ENCODE measurements around the gene SP8.

Gene SP8

DNA sequence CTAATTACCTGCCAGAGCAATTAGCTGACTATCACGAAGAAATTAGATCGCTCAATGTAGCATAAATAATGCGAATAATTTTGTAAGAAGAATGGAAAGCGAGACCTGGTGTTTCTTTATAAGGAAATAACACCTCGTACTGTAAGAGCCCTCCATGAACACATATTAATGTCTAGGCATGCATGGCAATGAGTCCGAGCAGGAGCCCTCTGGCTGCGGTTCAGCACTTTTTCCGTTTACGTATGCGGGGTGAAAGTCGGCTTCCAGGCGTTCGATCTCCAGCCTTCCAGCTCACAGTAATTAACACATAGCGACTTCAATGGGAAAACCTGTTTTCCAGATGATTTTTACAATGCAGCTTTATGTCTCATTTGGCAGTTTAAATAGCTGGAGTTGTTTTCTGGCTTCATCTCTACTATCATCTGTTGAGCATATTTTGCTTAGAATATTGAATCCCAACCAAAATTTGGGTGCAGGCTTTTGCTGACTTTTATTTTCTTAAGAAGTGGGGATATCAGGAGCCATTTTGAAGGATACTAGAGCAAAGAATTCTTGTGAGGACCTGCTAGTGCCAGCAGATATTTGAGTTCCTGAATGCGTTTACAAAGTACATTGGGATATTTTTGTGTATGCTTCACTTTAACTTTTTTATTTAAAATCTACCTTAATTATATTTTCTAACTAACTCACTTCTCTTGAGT is 7.2 kb upstream of the SP8 start:
- no peak for DNase-seq

DNA sequence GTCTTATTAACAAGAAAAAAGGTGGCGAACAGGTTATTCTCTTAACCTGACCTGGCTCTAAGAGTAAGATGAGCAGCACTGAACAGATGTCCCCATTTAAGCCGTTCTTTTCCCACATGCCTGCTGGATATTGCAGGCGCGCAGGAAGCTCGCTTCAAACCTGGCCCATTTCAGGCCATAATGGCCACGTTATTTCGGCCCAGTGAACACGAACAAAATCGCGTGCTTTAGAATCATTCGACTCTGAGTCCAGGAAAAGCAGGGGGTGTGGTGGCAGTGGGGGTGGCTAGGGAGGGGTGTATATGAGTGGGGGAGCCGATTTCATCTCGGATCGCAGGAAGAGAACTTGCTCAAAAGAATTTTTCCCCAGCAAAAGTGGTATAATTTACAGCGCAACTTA is 6.6 kb upstream of the SP8 start:
- no peak for DNase-seq

GRCh38 chr7:20791538-20792434 is 5.1 kb upstream of the SP8 start:
- DNase-seq: no peak

DNA sequence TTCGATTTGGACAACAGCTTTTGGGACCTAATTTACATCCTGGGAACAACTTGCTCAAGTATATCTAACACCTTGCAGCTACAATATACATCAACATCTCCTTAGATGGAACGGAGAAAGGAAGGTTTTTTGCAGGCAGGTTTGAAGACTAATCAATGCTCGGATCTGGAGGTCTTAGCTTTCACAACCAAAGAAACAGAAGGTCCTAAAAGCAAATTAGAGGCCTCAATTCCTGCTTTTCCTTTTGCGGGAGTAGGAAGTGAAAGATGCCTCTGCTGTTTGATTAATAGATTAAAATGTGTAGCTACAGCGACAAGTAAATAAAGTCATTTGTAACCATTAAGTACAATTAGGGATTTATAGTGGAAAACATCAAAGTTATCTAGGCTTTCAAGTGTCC is 3.7 kb upstream of the SP8 start:
- DNase-seq: no peak

DNA sequence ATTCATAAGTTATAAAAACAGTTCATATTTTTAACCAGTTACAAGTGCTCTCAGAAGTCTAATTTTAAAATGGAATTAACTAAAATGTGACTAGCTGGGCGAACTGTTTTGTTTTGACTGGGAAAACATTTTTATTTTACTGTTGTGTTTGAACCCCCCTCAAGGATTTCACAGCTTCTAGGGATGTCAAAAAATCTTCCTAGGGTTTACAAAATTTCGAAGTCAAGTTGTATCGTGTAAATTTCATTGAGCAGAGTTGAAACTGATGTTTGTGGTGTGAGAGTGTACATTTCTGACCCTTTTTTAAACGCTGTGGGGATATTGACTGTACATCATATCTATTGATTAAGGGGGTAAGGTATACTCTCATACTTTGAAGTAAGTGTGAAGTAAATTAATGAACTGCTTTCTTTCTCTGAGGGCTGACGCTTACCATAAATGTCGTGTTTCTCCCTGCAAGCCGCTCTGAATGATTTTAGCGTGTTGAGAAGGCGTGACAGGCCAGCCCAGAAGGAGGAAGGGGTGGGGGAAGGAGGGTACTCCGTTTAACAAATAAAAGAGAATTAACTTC is 1.8 kb upstream of the SP8 start:
- DNase-seq: no peak

DNA sequence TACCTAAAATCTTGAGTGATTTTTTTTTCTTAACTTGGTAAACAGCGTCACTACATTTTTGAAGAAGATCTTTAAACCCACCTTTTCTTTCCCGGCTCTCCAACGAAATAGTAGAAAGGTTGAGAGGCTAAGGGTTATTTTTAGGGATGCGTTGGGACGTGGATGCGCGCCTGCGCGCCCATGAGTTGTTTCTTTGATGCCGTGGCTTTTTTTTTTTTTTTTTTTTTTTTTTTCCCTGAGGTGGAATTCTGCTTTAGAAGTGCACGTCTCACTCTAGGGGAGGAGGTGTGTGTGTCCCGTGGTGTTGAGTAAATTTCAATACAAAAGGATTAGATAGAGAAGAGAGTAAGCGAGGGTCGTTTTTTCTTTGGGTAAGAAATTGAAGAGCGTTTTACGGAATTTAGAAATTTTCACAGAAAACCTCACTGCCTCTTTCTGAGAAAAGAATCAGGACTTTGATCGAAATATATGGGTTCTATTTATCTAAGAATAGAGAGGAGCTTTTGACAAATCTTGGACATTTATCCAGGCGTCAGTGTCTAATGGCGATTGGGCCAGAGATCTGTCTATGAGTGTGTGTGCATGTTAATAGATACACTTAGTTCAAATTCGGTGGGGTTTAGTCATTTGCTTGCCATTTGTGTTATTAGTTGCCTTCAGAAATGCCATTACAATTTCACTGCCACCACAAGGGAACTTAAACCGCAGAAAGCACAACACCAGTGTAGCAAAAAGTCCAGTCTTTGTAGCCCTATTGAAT is 1.2 kb upstream of the SP8 start:
- no peak for DNase-seq

DNA sequence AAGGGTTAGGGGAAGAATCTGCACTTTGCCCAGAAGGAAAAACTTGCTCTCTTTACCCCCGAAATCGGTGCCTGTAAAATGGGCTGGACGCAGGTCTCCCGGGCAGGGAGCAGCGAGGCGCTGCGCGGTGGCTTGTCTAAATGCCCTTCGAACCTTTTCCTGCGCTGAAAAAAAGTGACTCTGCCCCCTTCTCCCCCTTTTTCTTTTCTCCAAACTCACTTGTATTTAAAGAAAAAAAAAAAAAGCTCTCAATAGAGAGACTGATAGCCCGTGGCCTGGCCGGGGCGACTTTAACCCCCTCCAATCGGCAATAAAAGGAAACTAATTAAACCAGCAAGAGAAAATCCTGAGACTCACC is 286 bp downstream of the SP8 start:
- DNase-seq: no peak

GRCh38 chr7:20786049-20786412 is 655 bp downstream of the SP8 start:
- DNase-seq: no peak

DNA sequence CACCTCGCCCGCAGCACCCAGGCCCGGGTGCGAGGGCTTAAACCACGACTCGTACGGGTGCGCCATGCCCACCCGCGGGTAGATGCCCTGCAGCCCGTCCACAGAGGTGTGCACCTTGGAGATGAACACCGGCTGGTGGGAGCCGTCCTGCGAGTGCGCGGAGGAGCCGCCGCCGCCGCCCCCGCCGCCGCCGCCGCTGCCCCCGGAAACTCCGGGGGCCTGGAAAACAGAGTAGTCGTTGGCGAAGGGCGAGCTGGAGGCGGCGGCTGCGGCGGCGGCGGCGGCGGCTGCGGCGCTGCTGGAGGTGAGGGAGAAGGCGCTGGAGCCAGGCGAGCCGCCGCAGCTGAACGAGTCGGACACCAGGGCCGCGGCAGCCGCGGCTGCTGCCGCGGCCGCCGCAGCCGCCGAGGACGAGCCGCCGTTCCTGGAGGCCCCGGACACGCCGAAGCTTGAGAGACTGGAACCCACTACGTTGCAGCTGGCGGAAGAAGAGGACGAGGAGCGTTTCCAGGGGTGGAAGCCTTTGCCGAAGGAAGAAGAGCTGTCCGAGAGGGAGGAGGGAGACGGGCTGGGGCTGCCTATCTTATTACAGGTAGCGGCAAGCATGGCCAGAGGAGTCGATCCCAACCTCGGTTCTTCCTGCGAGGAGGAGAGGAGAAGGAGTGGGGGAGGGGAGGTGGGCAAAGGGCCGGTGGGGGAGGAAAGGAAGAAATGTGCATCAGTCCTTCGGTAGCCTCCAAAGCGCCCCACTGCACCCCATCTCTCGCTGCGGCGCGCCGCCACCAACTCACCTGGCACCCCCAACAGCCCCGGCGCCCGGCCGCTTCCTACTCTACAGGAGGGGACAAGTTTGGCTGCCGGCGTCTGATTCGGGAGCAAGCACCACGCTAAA is 1.3 kb downstream of the SP8 start:
- DNase-seq: no peak

- no peak for DNase-seq
These were observed 2.1 kb downstream of the SP8 start for GRCh38 chr7:20784388-20785156.

GRCh38 chr7:20783700-20784387 is 2.8 kb downstream of the SP8 start:
- no peak for DNase-seq

GRCh38 chr7:20783125-20783699 is 3.5 kb downstream of the SP8 start:
- no peak for DNase-seq

DNA sequence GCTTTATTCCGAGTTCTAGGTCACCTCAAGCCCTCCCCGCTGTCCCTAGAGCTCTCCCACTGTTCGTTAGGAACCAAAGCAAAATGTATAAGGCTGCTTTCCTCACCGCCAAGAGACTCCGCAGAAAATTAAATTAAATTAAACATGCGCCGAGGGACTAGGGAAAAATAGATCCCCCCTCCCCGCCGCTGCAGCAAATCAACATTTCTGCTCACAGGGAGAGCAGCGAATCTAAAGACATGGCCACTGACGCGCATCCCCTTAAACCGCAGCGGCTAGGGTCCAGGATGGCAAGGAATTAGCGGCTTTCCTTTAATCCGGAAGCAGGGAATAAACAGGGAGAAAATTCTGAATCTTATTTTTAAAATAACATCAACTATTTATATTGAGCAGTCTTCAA is 7.6 kb downstream of the SP8 start:
- DNase-seq: no peak

DNA sequence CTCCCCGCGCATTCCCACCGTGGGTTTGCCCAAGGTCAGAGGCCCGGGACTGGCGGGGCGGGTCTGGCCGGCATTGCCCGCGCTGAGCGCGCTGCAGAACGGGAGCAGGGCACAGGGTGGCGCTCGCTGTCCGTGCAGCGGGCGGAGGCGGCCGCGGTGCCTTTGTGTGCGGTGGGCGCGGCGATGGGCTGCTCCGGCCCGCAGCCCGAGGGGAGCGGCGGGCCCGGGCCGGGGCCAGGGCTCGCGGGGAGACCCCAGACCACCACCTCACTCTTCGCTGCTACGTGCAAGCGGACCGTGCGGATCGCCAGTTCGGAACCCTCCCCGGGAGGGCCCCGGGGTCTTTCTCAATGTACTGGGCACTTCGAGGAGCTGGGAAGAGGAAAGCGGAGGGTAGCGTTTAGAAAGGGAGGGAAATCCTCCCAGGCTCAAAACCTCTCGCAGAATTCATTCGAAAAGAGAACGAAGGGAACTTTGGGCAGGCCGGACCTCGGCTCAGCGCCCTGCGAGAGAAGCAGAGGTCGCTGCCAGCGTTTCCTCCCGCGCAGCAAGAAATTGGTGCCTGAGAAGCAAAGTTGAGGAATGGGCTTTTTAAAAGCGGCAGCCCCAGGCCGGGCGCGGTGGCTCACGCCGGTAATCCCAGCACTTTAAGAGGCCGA is 8.5 kb downstream of the SP8 start:
- DNase-seq: no peak

- DNase-seq: no peak
These were observed 9.2 kb downstream of the SP8 start for GRCh38 chr7:20777377-20778062.

DNA sequence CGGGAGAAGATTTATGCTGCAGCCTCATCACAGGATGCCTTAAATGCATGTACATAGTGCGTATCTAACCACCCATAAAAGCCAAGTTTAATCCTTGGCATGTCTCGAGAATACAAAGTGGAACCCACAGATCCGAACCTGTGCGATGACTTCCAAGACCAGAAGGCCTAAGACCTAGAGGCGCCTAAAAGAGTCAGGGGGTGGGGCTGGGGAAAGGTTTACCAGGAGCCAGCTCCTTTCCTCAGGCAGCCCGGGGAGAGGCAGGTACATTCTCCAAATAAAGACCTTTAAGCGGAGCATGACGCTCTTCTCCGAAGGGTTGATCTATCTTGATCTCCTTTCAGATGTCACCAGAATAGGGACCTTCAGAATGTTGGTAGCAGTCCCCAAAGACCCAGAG is 9.7 kb downstream of the SP8 start:
- DNase-seq: no peak

DNA sequence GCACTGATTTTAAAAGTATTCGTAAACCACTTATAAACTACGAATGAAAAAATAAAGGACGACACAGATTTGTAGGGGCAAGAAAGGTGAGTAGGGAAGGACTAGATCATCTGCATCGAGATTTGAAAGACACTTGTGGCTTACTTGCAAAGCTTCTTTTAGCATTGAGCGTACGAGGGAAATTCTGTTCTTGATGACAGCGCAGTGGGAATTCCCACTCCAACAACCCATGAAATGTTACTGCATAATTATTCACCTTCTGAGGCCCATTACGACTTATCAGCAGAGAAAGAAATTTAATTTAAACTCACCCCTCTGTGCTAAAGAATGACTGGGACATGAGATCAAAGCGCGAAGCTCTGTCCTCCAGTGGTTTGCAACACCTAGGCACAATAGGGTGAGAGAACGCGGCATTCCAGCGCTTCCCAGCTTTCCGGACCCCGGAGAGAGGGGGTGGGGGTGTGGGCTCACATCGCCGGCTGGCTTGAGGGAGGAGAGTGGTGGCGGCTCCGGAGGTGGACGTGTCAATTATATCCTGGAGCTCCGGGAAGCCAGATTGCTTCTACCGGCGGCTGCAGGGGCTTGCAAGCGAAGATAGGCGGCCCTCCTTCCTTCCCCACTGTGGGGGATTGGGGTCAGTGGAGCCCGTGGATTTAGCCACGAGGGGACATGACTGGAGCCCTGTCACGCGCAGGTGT is 10.3 kb downstream of the SP8 start:
- no peak for DNase-seq

- no peak for DNase-seq
These were observed 32.7 kb downstream of the SP8 start for GRCh38 chr7:20754001-20754400.

- DNase-seq: no peak
These were observed 36.8 kb downstream of the SP8 start for GRCh38 chr7:20749906-20750305.
